Activated naive CD8-positive, alpha-beta T cell (primary cell): ENCODE data around the gene OR5P2.
"Not testable (repeated sequence)": the region's sequence is repeated elsewhere in the genome, so short reads cannot be mapped to it uniquely, and the experiment has no call there.

ENCODE experiments used
- H3K27ac Mint-ChIP-seq: one replicate; pipeline ENCODE4 v1.8.0; 2021; ENCODE audit warnings: mixed read lengths
- H3K27me3 Mint-ChIP-seq: one replicate; pipeline ENCODE4 v1.8.0; 2021; ENCODE audit warnings: mixed read lengths
- H3K36me3 Mint-ChIP-seq: one replicate; pipeline ENCODE4 v1.8.0; 2021; ENCODE audit warnings: mixed read lengths
- H3K4me1 Mint-ChIP-seq: one replicate; pipeline ENCODE4 v1.8.0; 2021; ENCODE audit warnings: low read depth, mixed read lengths
- H3K4me3 Mint-ChIP-seq: one replicate; pipeline ENCODE4 v1.8.0; 2021; ENCODE audit warnings: mild to moderate bottlenecking, mixed read lengths
- H3K9me3 Mint-ChIP-seq: one replicate; pipeline ENCODE4 v1.8.0; 2021; ENCODE audit warnings: low read depth, mixed read lengths

OR5P2 gene

DNA sequence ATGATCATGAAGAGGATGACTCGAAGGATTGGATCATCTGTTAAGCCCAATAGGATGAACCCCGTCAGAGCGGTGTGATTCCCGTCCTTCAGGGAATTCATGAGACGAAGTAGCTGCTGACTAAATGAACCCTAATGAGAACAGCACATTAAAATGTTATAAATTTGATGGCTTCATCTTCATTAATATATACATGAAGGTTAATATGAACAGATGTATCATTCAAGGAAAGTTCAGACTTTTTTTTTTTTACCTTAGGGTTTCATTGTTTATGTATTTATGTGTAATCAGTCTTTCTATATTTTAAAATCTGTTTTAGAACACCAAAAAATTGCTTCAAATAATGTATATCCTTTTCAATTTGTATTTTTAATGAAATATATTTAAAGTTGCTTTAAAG is at the start of gene OR5P2:
TSS of gene OR5P2 (minus strand) at position 101 of the 400 bp plus-strand sequence. CDS start at position 101, 0 bp downstream.
- Mint-ChIP-seq H3K27ac (no peak within 1 kb of the TSS), H3K27me3 (peaks cover 6% of the 10 kb centered on the region), H3K36me3 (no peaks in the 10 kb centered on the region), H3K4me3 (no peak within 1 kb of the TSS), H3K4me1 (no peaks in the 10 kb centered on the region), H3K9me3 (no peaks in the 10 kb centered on the region)

- peaks cover 4% of the 10 kb centered on the region for H3K27me3 Mint-ChIP-seq
- H3K27ac Mint-ChIP-seq: no peak overlapping the region
- H3K4me3 Mint-ChIP-seq: no peak overlapping the region
- no peaks in the 10 kb centered on the region for H3K36me3 Mint-ChIP-seq
- no peaks in the 10 kb centered on the region for H3K4me1 Mint-ChIP-seq
- H3K9me3 Mint-ChIP-seq: no peaks in the 10 kb centered on the region
Observed at GRCh38 chr11:7846003-7846402, 49.3 kb upstream of the OR5P2 start.

DNA sequence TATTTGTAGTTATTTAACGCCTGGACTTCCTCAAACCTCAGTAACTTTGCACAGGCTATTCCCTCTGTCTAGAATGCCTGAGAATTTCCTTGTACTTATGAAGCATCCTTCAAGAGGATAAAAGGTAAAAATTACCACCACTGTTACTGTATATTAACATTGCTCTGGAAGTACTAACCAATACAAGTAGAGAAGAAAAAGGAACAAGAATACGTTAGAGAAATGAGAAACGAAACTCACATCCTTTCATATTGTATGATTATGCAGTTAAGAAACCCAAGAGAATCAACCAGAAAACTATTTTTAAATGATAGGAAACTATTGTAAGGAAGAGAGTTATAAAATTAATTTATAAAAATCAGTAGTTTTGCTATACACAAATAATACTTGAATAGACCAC is 48.2 kb upstream of the OR5P2 start:
- no peaks in the 10 kb centered on the region for H3K9me3 Mint-ChIP-seq
- H3K4me3 Mint-ChIP-seq: no peak overlapping the region
- peaks cover 4% of the 10 kb centered on the region for H3K27me3 Mint-ChIP-seq
- no peaks in the 10 kb centered on the region for H3K36me3 Mint-ChIP-seq
- no peak overlapping the region for H3K27ac Mint-ChIP-seq
- no peaks in the 10 kb centered on the region for H3K4me1 Mint-ChIP-seq

DNA sequence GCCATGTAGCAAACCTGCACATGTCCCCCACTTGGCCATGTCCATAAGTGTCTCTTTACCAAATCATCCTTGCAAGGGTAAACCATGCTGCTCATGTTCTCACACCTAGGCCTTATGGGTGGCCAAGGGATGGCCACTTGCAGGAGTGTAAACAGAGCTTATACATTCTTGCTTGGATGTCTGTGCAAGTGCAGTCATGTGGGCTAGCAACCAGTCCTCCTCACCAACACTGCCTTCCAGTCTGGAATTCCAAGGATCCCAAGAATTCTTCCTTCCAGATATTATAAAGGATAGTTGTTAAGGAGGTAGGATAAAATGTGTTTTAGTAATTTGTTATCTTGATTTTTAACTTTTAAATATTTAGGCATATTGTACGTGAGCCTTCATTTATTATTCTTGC is 47.8 kb upstream of the OR5P2 start:
- Mint-ChIP-seq H3K27ac (no peak overlapping the region), H3K36me3 (no peaks in the 10 kb centered on the region), H3K4me3 (no peak overlapping the region), H3K9me3 (no peaks in the 10 kb centered on the region), H3K4me1 (no peaks in the 10 kb centered on the region), H3K27me3 (peaks cover 4% of the 10 kb centered on the region)

DNA sequence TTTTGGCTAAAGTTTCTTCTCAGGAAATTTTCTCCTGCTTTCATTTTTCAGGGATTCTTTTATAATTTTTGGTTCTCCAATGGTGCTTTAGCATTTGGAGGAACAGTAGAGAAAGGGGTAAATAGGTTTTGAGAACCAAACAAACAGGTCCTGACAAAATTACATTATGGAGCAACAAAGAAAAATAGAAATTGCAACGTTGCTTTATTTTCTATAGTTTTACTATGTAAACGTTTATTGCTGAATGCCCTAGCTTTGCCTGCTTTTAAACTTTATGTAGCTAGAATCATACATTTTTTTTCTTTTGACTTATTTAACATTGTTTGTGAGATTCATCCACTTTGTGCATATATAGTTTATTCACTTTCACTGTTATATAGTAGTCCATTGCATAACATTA is 43.8 kb upstream of the OR5P2 start:
- no peak overlapping the region for H3K4me3 Mint-ChIP-seq
- no peak overlapping the region for H3K27ac Mint-ChIP-seq
- no peaks in the 10 kb centered on the region for H3K36me3 Mint-ChIP-seq
- no peaks in the 10 kb centered on the region for H3K9me3 Mint-ChIP-seq
- H3K4me1 Mint-ChIP-seq: no peaks in the 10 kb centered on the region
- peaks cover 4% of the 10 kb centered on the region for H3K27me3 Mint-ChIP-seq

GRCh38 chr11:7833527-7833926 is 36.8 kb upstream of the OR5P2 start:
- H3K4me1 Mint-ChIP-seq: no peaks in the 10 kb centered on the region
- no peaks in the 10 kb centered on the region for H3K9me3 Mint-ChIP-seq
- H3K27ac Mint-ChIP-seq: no peak overlapping the region
- H3K4me3 Mint-ChIP-seq: no peak overlapping the region
- no peaks in the 10 kb centered on the region for H3K36me3 Mint-ChIP-seq
- H3K27me3 Mint-ChIP-seq: peaks cover 3% of the 10 kb centered on the region

GRCh38 chr11:7830740-7831139 is 34.0 kb upstream of the OR5P2 start, which contains the start of gene OR5P3:
TSS of gene OR5P3 (minus strand) at chr11:7830840.
- H3K36me3 Mint-ChIP-seq: no peaks in the 10 kb centered on the region
- peaks cover 10% of the 10 kb centered on the region for H3K27me3 Mint-ChIP-seq
- H3K9me3 Mint-ChIP-seq: no peaks in the 10 kb centered on the region
- H3K4me1 Mint-ChIP-seq: no peaks in the 10 kb centered on the region
- H3K27ac Mint-ChIP-seq: no peak within 1 kb of the TSS
- H3K4me3 Mint-ChIP-seq: no peak within 1 kb of the TSS

DNA sequence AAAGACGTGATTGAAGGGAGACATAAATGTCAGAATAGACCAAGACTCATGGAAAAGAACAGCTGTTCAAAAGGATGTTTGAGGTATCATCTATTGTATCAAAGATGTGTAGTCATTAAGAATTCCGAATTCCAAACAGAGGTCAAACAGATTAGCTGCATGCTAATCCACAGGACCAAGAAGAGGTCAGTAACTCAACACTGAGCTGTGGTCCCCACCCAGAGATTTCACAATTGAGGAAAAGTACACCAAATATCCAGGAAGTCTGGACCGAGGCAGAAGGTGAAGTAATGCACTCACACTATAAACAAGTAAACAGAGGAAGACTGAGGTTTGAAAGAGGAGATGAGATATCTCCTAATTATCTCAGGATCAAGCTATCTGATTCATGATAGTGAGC is 29.6 kb upstream of the OR5P2 start:
- H3K36me3 Mint-ChIP-seq: no peaks in the 10 kb centered on the region
- H3K27ac Mint-ChIP-seq: no peak overlapping the region
- H3K4me3 Mint-ChIP-seq: no peak overlapping the region
- H3K27me3 Mint-ChIP-seq: peaks cover 9% of the 10 kb centered on the region
- no peaks in the 10 kb centered on the region for H3K4me1 Mint-ChIP-seq
- no peaks in the 10 kb centered on the region for H3K9me3 Mint-ChIP-seq

DNA sequence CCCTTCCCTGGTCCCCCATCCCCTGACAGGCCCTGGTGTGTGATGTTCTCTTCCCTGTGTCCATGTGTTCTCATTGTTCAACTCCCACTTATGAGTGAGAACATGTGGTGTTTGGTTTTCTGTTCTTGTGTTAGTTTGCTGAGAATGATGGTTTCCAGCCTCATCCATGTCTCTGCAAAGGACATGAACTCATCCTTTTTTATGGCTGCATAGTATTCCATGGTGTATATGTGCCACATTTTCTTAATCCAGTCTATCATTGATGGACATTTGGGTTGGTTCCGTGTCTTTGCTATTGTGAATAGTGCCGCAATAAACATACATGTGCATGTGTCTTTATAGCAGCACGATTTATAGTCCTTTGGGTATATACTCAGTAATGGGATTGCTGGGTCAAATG is 23.7 kb upstream of the OR5P2 start:
- H3K9me3 Mint-ChIP-seq: peaks cover 15% of the 10 kb centered on the region
- H3K27ac Mint-ChIP-seq, H3K36me3 Mint-ChIP-seq, H3K4me3 Mint-ChIP-seq, H3K27me3 Mint-ChIP-seq, H3K4me1 Mint-ChIP-seq: not testable (repeated sequence)

- H3K27me3 Mint-ChIP-seq, H3K27ac Mint-ChIP-seq, H3K36me3 Mint-ChIP-seq, H3K4me3 Mint-ChIP-seq, H3K4me1 Mint-ChIP-seq: not testable (repeated sequence)
- H3K9me3 Mint-ChIP-seq: peaks cover 27% of the 10 kb centered on the region
Observed at GRCh38 chr11:7814897-7815296, 18.2 kb upstream of the OR5P2 start.

- not testable (repeated sequence) for H3K4me3 Mint-ChIP-seq, H3K27me3 Mint-ChIP-seq, H3K27ac Mint-ChIP-seq, H3K36me3 Mint-ChIP-seq, H3K4me1 Mint-ChIP-seq
- peaks cover 39% of the 10 kb centered on the region for H3K9me3 Mint-ChIP-seq
Observed at GRCh38 chr11:7810301-7810700, 13.6 kb upstream of the OR5P2 start.

DNA sequence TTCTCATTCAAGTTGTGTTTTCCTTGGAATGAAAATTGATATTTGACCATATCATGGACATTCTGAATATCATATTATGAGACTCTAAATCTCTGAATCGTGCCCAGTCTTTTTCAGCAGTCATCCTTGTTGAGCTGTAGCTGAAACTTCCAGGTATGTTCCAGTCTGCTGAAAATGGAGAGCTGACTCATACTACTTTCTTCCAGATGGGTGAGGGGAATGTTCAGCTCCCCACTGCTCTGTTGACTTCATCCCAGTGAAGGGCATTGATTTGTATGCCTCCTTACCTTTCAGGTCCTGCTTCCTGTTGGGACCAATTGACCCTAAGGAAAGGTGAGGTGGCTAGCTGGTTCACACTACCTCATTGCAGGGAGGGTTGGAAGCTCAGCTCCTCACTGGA is 3.5 kb downstream of the OR5P2 start:
- no peak overlapping the region for H3K27ac Mint-ChIP-seq
- H3K4me3 Mint-ChIP-seq: no peak overlapping the region
- peaks cover 4% of the 10 kb centered on the region for H3K9me3 Mint-ChIP-seq

DNA sequence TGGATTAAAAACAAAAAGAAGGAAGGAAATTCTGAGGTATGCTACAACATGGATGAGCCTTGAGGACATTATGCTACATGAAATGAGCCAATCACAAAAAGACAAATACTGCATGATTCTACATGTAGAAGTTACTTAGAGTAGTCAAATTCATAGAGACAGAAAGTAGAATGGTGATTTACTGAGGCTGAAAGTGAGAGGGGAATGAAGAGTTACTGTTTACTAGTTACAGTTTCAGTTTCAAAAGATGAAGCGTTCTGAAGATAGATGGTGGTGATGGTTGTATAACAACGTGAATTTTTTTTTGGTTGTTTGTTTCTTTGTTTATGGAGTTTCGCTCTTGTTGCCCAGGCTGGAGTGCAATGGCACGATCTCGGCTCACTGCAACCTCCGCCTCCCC is 9.5 kb downstream of the OR5P2 start:
- no peaks in the 10 kb centered on the region for H3K36me3 Mint-ChIP-seq
- no peaks in the 10 kb centered on the region for H3K4me1 Mint-ChIP-seq
- peaks cover 2% of the 10 kb centered on the region for H3K27me3 Mint-ChIP-seq
- peaks cover 14% of the 10 kb centered on the region for H3K9me3 Mint-ChIP-seq
- no peak overlapping the region for H3K27ac Mint-ChIP-seq
- no peak overlapping the region for H3K4me3 Mint-ChIP-seq

More for the DNA sequence above, 3.5 kb downstream of the OR5P2 start:
- Mint-ChIP-seq H3K4me1 (no peaks in the 10 kb centered on the region), H3K36me3 (no peaks in the 10 kb centered on the region), H3K27me3 (peaks cover 6% of the 10 kb centered on the region)

DNA sequence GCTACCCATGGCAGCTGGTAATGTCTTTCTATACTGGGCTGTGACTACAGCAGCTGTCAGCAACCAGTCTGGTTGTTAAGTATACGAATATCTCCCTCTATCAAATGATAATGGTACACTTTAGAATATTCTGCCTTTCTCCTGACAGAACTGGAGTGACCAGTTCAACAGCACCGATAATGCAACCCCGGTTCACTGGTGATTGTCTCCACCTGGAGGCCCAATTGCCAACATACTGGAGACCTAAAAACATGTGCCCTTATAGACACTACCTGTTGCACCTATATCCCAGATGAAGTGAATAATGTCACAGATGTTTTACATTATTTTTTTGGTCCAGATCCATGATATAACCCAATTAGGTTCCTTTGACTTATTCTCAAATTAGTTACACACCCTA is 21.1 kb downstream of the OR5P2 start:
- Mint-ChIP-seq H3K27me3 (peaks cover 4% of the 10 kb centered on the region), H3K9me3 (no peaks in the 10 kb centered on the region), H3K4me3 (no peak overlapping the region), H3K4me1 (no peaks in the 10 kb centered on the region), H3K36me3 (no peaks in the 10 kb centered on the region), H3K27ac (no peak overlapping the region)

GRCh38 chr11:7764301-7764700 is 32.4 kb downstream of the OR5P2 start:
- not testable (repeated sequence) for H3K4me1 Mint-ChIP-seq, H3K36me3 Mint-ChIP-seq, H3K27ac Mint-ChIP-seq, H3K4me3 Mint-ChIP-seq, H3K9me3 Mint-ChIP-seq
- peaks cover 13% of the 10 kb centered on the region for H3K27me3 Mint-ChIP-seq

GRCh38 chr11:7759010-7759409 is 37.7 kb downstream of the OR5P2 start:
- Mint-ChIP-seq H3K27ac (no peak overlapping the region), H3K27me3 (peaks cover 10% of the 10 kb centered on the region), H3K36me3 (no peaks in the 10 kb centered on the region), H3K4me3 (no peak overlapping the region), H3K4me1 (no peaks in the 10 kb centered on the region), H3K9me3 (peaks cover 4% of the 10 kb centered on the region)

DNA sequence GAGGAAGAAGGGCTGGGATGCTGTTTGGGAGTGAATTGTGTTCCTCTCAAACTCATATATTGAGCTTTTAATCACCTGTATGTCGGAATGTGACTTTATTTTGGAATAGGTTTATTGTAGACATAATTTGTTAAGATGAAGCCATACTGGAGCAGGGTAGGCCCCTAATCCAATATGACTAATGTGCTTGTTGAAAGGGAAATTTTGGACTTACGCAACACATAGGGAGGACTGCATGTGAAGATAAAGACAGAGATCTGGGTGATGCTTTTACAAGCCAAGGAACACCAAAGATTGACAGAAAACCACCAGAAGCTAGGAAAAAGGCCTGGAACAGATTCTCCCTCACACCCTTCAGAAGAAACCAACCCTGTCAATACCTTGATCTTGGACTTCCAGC is 47.3 kb downstream of the OR5P2 start:
- Mint-ChIP-seq H3K9me3 (no peaks in the 10 kb centered on the region), H3K27ac (no peak overlapping the region), H3K27me3 (peaks cover 4% of the 10 kb centered on the region), H3K36me3 (no peaks in the 10 kb centered on the region), H3K4me1 (peaks cover 4% of the 10 kb centered on the region), H3K4me3 (no peak overlapping the region)
